ENCODE results near the gene RALB.

Gene RALB

GRCh38 chr2:120271711-120272379 is 19.2 kb downstream of the RALB start:
- peaks cover 0 to 78% (median 19%) of the 10 kb centered on the region in 11 experiments; a peak in 15 of 22 replicates for H3K36me3 ChIP-seq
- no peak overlapping the region for H3K4me3 ChIP-seq
- H3K27me3 ChIP-seq: no peaks in the 10 kb centered on the region
- peaks cover 45 to 87% (median 63%) of the 10 kb centered on the region in 11 experiments for H3K9me3 ChIP-seq (replicated peaks in 1 of 11)
- H4K20me1 ChIP-seq: peaks cover 0 to 95% (median 2%) of the 10 kb centered on the region in 11 experiments; a peak in 7 of 22 replicates
- no peak overlapping the region for H3K27ac ChIP-seq
- H3K4me2 ChIP-seq: no peak overlapping the region
- peaks cover 0 to 46% (median 5%) of the 10 kb centered on the region in 10 experiments; a peak in 11 of 20 replicates for H3K4me1 ChIP-seq
- no peak for TF ChIP-seq Cebpa-rat (IDR thresholded peaks at IDR 0.05)
- H3K9ac ChIP-seq: no peak overlapping the region

DNA sequence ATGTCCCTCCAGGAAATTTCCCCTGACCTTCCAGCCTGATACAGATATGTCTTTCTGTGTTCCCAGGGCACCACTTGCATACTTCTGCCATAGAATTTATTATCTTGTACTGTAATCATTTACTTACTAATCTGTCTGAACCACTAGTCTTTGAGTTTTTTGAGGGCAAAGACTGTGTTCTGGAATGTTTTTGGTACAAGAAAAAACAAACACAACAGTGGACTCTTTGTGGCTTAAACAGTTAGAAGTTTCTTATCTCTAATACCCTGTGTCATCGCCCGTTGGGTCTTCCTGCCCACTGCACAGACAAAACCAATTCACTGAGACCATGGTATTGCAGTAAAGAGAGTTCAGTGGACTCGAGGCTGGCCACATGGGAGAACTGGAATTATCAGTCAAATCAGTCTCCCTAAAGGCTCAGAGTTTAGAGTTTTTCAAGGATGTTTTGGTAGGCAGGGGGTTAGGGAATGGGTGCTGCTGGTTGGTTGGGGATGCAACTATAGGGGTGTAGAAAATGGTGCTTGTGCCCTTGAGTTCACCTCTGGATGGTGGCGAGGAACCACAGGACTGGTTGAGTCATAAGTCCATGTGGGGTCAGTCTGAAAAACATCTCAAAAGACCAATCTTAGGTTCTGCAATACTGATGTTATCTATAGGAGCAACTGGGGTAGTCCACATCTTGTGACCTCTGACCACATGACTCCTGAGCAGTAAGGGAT is 20.3 kb downstream of the RALB start:
- Histone ChIP-seq H3K4me2 (peak overlapping the region in 2 of 11 experiments; percentile 7 to 11; a peak in 3 of 22 replicates), H3K9ac (no peak overlapping the region), H3K9me3 (replicated peaks in 1 of 11) (peaks cover 43 to 88% (median 65%) of the 10 kb centered on the region in 11 experiments), H4K20me1 (peaks cover 0 to 93% (median 0%) of the 10 kb centered on the region in 11 experiments; a peak in 6 of 22 replicates), H3K36me3 (peaks cover 0 to 75% (median 19%) of the 10 kb centered on the region in 11 experiments; a peak in 15 of 22 replicates), H3K27ac (no peak overlapping the region), H3K4me1 (peaks cover 0 to 45% (median 5%) of the 10 kb centered on the region in 10 experiments; a peak in 11 of 20 replicates), H3K27me3 (no peaks in the 10 kb centered on the region), H3K4me3 (no peak overlapping the region)
- TF ChIP-seq Cebpa-rat (IDR thresholded peaks at IDR 0.05): no peak

GRCh38 chr2:120275617-120276400 is 23.2 kb downstream of the RALB start:
- peaks cover 30 to 84% (median 61%) of the 10 kb centered on the region in 11 experiments for H3K9me3 ChIP-seq (replicated peaks in 1 of 11)
- H3K4me1 ChIP-seq: peaks cover 0 to 28% (median 0%) of the 10 kb centered on the region in 10 experiments; a peak in 3 of 20 replicates
- H3K27ac ChIP-seq: no peak overlapping the region
- no peak for TF ChIP-seq Cebpa-rat (IDR thresholded peaks at IDR 0.05)
- no peak overlapping the region for H3K4me3 ChIP-seq
- H3K4me2 ChIP-seq: peak overlapping the region in 2 of 11 experiments; percentile 4 to 9; a peak in 2 of 22 replicates
- H4K20me1 ChIP-seq: peaks cover 0 to 86% (median 0%) of the 10 kb centered on the region in 11 experiments; a peak in 6 of 22 replicates
- no peak overlapping the region for H3K9ac ChIP-seq
- H3K27me3 ChIP-seq: no peaks in the 10 kb centered on the region
- peaks cover 5 to 72% (median 36%) of the 10 kb centered on the region in 11 experiments; a peak in 20 of 22 replicates for H3K36me3 ChIP-seq

DNA sequence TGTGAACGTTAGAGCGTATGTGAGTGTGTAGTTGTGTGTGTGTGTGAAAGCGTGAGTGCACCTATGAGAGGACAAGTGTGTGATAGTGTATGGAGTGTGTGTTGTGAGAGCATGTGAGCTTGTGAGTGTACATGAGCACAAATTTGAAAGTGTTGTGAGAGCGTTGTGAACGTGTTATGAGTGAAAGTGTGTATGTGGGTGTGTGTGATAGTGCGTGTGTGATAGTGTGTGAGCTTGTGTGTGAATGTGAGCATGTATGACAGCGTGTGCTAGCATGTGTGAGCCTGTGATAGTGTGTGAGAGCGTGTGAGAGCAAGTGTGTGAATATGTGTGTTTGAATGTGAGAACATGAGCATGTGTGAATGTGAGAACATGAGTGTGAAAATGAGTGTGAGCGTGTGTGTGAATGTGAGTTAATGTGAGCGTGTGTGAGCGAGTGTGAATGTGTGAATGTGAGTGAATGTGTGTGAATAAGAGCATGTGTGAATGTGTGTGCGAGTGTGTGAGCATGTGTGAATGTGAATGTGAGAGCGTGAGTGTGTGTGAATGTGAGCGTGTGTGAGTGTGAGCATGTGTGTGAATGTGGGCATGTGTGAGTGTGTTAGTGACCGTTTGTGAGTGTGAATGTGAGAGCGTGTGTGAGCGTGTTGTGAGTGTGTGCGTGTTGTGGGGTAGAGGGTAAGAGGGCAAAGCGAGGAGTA is 25.0 kb downstream of the RALB start:
- H3K9me3 ChIP-seq (replicated peaks in 1 of 11): peaks cover 29 to 67% (median 49%) of the 10 kb centered on the region in 11 experiments
- H3K9ac ChIP-seq: no peak overlapping the region
- peaks cover 5 to 69% (median 36%) of the 10 kb centered on the region in 11 experiments; a peak in 20 of 22 replicates for H3K36me3 ChIP-seq
- peaks cover 0 to 87% (median 0%) of the 10 kb centered on the region in 11 experiments; a peak in 7 of 22 replicates for H4K20me1 ChIP-seq
- TF ChIP-seq Cebpa-rat (IDR thresholded peaks at IDR 0.05): no peak
- no peaks in the 10 kb centered on the region for H3K27me3 ChIP-seq
- H3K4me2 ChIP-seq: no peak overlapping the region
- H3K27ac ChIP-seq: no peak overlapping the region
- H3K4me1 ChIP-seq: peaks cover 0 to 20% (median 0%) of the 10 kb centered on the region in 10 experiments; a peak in 3 of 20 replicates
- H3K4me3 ChIP-seq: no peak overlapping the region

- peaks cover 16 to 55% (median 37%) of the 10 kb centered on the region in 11 experiments for H3K9me3 ChIP-seq (replicated peaks in 1 of 11)
- peaks cover 5 to 68% (median 25%) of the 10 kb centered on the region in 11 experiments; a peak in 20 of 22 replicates for H3K36me3 ChIP-seq
- no peak for TF ChIP-seq Cebpa-rat (IDR thresholded peaks at IDR 0.05)
- H4K20me1 ChIP-seq: peaks cover 0 to 87% (median 6%) of the 10 kb centered on the region in 11 experiments; a peak in 8 of 22 replicates
- no peak overlapping the region for H3K4me3 ChIP-seq
- H3K4me2 ChIP-seq: no peak overlapping the region
- H3K4me1 ChIP-seq: peaks cover 0 to 13% (median 0%) of the 10 kb centered on the region in 10 experiments; a peak in 3 of 20 replicates
- no peak overlapping the region for H3K27ac ChIP-seq
- H3K27me3 ChIP-seq: no peaks in the 10 kb centered on the region
- H3K9ac ChIP-seq: no peak overlapping the region
Measured at GRCh38 chr2:120278901-120279300, 26.2 kb downstream of the RALB start.

GRCh38 chr2:120279708-120280107 is 27.1 kb downstream of the RALB start:
- Histone ChIP-seq H3K4me3 (no peak overlapping the region), H3K27me3 (no peaks in the 10 kb centered on the region), H3K9ac (no peak overlapping the region), H3K36me3 (peaks cover 5 to 73% (median 25%) of the 10 kb centered on the region in 11 experiments; a peak in 20 of 22 replicates), H3K4me2 (no peak overlapping the region), H3K27ac (no peak overlapping the region), H3K9me3 (replicated peaks in 1 of 11) (peaks cover 12 to 47% (median 31%) of the 10 kb centered on the region in 11 experiments), H3K4me1 (peaks cover 0 to 13% (median 0%) of the 10 kb centered on the region in 10 experiments; a peak in 3 of 20 replicates), H4K20me1 (peaks cover 0 to 87% (median 6%) of the 10 kb centered on the region in 11 experiments; a peak in 8 of 22 replicates)
- TF ChIP-seq Cebpa-rat (IDR thresholded peaks at IDR 0.05): no peak

- H3K4me2 ChIP-seq: no peak overlapping the region
- peaks cover 0 to 16% (median 6%) of the 10 kb centered on the region in 11 experiments; a peak in 13 of 22 replicates for H3K9me3 ChIP-seq (replicated peaks in 1 of 11)
- no peak overlapping the region for H3K27ac ChIP-seq
- H3K4me3 ChIP-seq: no peak overlapping the region
- no peak for TF ChIP-seq Cebpa-rat (IDR thresholded peaks at IDR 0.05)
- H3K4me1 ChIP-seq: peaks cover 0 to 25% (median 9%) of the 10 kb centered on the region in 10 experiments; a peak in 14 of 20 replicates
- no peak overlapping the region for H3K9ac ChIP-seq
- H3K27me3 ChIP-seq: no peaks in the 10 kb centered on the region
- peaks cover 5 to 85% (median 17%) of the 10 kb centered on the region in 11 experiments; a peak in 20 of 22 replicates for H3K36me3 ChIP-seq
- peaks cover 0 to 87% (median 13%) of the 10 kb centered on the region in 11 experiments; a peak in 9 of 22 replicates for H4K20me1 ChIP-seq
Measured at GRCh38 chr2:120283649-120284048, 31.0 kb downstream of the RALB start.

Data from BLaER1 treated with 17β-estradiol and CSF1 and Interleukin-3, amounts not matched to agents 10 nM and 100 nM (cell line).